DMS79 (cell line): Measurements from ENCODE around the gene NELFCD.
"Not testable (repeated sequence)": the region's sequence is repeated elsewhere in the genome, so short reads cannot be mapped to it uniquely, and the experiment has no call there.

Source experiments
- DNase-seq: peaks from one replicate; lab custom pipeline; 2025; lab: John Stamatoyannopoulos, UW

Gene NELFCD

GRCh38 chr20:58973866-58974265 is 7.2 kb upstream of the NELFCD start:
- no peak for DNase-seq

- no peak for DNase-seq
These were observed 5.7 kb upstream of the NELFCD start for GRCh38 chr20:58975353-58975752.

- DNase-seq = no peak
These were observed 4.9 kb upstream of the NELFCD start for GRCh38 chr20:58976061-58976730.

- DNase-seq = no peak
These were observed 2.5 kb upstream of the NELFCD start for GRCh38 chr20:58978351-58979190.

- DNase-seq = no peak
These were observed 740 bp downstream of the NELFCD start for GRCh38 chr20:58981628-58982364.

GRCh38 chr20:58982406-58983114 is 1.5 kb downstream of the NELFCD start:
- DNase-seq = no peak

- not testable (repeated sequence) for DNase-seq
These were observed 2.0 kb downstream of the NELFCD start for GRCh38 chr20:58983115-58983468.

GRCh38 chr20:58984691-58985090 is 3.6 kb downstream of the NELFCD start:
- no peak for DNase-seq

- no peak for DNase-seq
These were observed 4.6 kb downstream of the NELFCD start for GRCh38 chr20:58985656-58986055.

GRCh38 chr20:58986286-58986967 is 5.4 kb downstream of the NELFCD start:
- no peak for DNase-seq

GRCh38 chr20:58986968-58987517 is 6.0 kb downstream of the NELFCD start:
- no peak for DNase-seq

GRCh38 chr20:58987790-58988564 is 6.9 kb downstream of the NELFCD start:
- DNase-seq = no peak

GRCh38 chr20:58988565-58988882 is 7.5 kb downstream of the NELFCD start:
- no peak for DNase-seq

GRCh38 chr20:58989196-58989595 is 8.1 kb downstream of the NELFCD start:
- no peak for DNase-seq

GRCh38 chr20:58990651-58991445 is 9.8 kb downstream of the NELFCD start:
- DNase-seq = no peak

- no peak for DNase-seq
These were observed 10.7 kb downstream of the NELFCD start for GRCh38 chr20:58991715-58992114.

GRCh38 chr20:58992911-58993310 is 11.9 kb downstream of the NELFCD start:
- no peak for DNase-seq

- no peak for DNase-seq
These were observed 12.5 kb downstream of the NELFCD start for GRCh38 chr20:58993332-58994248.
